Ramos (cell line): ENCODE measurements around the gene TNNC2.
"Not testable (repeated sequence)": the region's sequence is repeated elsewhere in the genome, so short reads cannot be mapped to it uniquely, and the experiment has no call there.

Experiments
- in situ Hi-C: fragments of 300-500 bp; cut with MboI; formaldehyde crosslinking; loops from one replicate; pipeline ENCODE4 v1.14.3; 2022; ENCODE audit warnings: low sequenced_read_pairs; ENCODE audit not compliant: unreplicated experiment

TNNC2 gene

DNA sequence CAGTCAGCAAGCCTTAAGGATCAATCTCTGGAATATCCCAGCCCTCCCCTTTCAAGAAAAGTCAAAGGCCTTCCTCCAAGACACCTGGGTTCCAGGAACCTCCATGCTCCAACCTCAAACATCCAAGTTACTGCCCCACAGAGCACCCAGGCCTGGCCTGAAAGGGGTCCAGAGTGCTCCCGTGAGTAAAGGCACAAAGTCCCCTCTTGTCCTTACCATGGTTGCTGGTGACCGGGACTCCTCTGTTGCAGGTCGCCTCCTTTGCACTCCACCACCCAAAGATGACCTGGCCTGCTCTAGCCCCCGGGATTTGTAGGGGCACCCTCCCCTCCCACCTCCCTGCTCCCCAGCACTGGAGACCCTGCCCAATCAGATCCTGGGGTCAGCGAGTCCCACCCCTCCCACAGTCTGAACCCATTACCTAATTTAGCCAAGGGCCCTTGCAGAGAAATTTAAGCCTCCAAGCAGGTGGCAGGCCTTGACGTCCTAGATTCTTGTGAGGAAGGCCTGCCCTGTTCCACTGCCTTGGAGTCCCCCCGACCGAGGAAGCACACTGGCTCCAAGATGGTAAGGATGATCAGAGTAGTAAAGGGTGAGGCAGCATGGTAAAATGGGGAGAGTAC lies at the start of gene TNNC2:
TSS of gene TNNC2 (minus strand) at position 283 of the 623 bp plus-strand sequence. CDS start at position 219, 64 bp downstream.
- in situ Hi-C loops, result no loop called here

DNA sequence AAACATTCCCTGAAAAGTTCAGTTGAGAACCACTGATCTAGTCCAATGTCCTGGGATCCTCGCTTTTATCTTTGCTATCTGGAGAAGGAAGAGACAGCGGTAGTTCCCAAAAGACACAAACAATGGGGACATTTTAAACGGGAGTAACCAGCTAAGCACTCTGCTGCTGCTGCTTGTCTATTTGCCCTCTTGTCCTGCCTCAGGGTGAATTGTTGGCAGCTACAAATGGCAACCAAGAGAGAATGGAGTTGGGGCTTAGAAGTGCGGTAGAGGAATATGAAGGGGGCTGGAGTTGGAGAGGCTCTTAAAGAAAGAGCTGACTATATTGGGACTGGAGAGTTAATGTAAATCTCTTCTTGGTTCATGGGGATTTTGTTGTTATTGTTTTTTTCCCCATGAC lies 47.5 kb upstream of the TNNC2 start:
- in situ Hi-C loops, result no loop called here

GRCh38 chr20:45874104-45874481 lies 47.0 kb upstream of the TNNC2 start:
- in situ Hi-C loops, result not testable (repeated sequence)

- in situ Hi-C loops, result no loop called here
Observed at GRCh38 chr20:45873409-45874103, 46.4 kb upstream of the TNNC2 start.

GRCh38 chr20:45872626-45873025 lies 45.5 kb upstream of the TNNC2 start:
- in situ Hi-C loops, result no loop called here

- in situ Hi-C loops, result loop anchor here (10.0 kb wide), 1 partner anchor 57 kb away; no protein-coding TSS in a partner anchor
Observed at GRCh38 chr20:45867819-45868176, 40.7 kb upstream of the TNNC2 start.

- in situ Hi-C loops, result loop anchor here (10.0 kb wide), 1 partner anchor 58 kb away; no protein-coding TSS in a partner anchor
Observed at GRCh38 chr20:45867136-45867818, 40.2 kb upstream of the TNNC2 start.

- in situ Hi-C loops, result loop anchor here (10.0 kb wide), 1 partner anchor 58 kb away; no protein-coding TSS in a partner anchor
Observed at GRCh38 chr20:45866454-45866853, 39.3 kb upstream of the TNNC2 start.

DNA sequence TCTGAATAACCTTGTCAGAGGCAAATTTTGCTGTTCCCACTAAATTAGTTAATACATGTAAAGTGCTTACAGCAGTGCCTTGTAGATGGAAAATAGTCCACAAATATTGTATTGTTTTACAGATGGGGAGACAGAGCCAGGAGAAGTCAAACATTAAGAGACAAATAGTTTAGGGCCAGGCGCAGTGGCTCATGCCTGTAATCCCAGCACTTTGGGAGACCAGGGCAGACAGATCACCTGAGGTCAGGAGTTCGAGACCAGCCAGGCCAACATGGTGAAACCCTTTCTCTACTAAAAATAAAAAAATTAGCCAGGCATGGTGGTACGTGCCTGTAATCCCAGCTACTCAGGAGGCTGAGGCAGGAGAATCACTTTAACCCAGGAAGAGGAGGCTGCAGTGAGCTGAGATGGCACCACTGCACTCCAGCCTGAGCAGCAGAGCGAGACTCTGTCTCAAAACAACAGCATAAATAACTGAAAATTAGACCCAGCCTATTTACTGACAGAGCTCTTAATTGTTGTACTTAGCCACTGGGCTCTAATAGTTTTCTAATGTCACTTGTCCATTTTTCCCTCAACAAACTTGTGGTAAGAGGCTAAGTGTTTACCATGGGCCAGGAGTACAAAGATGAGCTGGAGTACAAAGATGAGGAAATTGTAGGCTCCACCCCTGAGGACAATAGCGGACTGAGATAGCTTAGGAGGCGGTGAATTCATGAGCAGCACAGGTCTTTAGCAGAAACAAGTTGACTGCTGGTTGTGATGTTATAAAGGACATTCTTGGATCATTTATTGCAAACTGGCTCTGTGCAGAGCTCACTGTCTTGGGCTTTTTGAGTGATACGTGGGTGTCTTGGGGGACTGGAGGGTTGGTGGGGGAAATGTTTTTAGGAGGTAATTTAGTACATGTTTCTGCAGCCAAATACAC lies 36.7 kb upstream of the TNNC2 start:
- in situ Hi-C loops, result loop anchor here (10.0 kb wide), 1 partner anchor 61 kb away; no protein-coding TSS in a partner anchor

DNA sequence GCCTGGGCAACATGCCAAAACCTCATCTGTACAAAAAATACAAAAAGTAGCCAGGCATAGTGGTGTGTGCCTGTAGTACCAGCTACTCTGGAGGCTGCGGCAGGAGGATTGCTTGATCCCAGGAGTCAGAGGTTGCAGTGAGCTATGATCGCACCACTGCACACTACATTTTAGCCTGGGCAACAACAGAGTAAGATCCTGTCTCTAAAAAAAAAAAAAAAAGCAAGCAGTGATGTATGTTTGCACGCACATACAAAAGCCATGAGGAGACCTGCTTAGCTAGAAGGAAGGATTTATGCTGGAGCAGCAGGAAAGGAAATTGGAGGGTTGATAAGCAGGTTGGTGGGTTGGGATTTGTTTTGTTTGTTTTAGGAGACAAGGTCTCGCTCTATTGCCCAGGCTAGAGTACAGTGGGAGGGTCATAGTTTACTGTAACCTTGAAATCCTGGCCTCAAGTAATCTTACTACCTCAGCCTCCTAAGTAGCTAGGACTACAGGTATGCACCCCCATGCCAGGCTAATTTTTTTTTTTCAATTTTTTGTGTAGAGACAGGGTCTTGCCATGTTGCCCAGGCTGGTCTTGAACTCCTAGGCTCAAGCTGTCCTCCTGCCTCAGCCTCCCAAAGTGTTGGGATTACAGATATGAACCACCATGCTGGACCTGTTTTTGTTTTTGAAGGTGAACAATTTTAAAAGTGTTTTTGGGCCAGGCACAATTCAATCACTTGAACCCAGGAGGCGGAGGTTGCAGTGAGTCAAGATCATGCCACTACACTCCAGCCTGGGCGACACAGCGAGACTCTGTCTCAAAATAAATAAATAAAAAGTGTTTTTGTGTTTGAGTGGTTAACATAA lies 34.3 kb upstream of the TNNC2 start:
- in situ Hi-C loops, result loop anchor here (10.0 kb wide), 1 partner anchor 63 kb away; no protein-coding TSS in a partner anchor

DNA sequence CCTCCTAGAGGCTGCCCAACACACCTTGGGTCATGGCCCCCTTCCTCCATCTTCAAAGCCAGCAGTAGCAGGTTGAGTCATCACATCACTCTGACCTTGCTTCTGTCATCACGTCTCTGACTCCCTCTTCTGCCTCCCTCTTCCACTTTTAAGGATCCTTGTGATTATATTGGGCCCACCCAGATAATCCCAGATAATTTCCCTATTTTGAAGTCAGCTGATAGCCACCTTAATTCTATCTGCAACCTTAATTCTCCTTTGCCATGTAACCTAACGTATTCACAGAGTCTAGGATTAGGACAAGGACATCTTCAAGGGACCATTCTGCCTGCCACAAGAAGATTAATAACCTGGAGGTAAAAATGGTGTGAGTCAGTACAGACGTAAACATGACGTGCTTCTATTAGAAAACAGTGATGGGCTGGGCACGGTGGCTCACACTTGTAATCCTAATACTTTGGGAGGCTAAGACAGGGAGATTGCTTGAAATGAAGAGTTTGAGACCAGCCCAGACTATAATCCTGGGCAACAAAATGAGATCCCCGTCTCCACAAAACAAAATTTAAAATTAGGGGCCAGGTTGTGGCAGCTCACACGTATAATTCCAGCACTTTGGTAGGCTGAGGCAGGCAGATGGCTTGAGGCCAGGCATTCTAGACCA lies 33.6 kb upstream of the TNNC2 start:
- in situ Hi-C loops, result loop anchor here (10.0 kb wide), 1 partner anchor 64 kb away; no protein-coding TSS in a partner anchor

GRCh38 chr20:45859916-45860315 lies 32.8 kb upstream of the TNNC2 start:
- in situ Hi-C loops, result loop anchor here (10.0 kb wide), 1 partner anchor 65 kb away; no protein-coding TSS in a partner anchor

GRCh38 chr20:45857882-45858216 lies 30.7 kb upstream of the TNNC2 start:
- in situ Hi-C loops, result no loop called here

DNA sequence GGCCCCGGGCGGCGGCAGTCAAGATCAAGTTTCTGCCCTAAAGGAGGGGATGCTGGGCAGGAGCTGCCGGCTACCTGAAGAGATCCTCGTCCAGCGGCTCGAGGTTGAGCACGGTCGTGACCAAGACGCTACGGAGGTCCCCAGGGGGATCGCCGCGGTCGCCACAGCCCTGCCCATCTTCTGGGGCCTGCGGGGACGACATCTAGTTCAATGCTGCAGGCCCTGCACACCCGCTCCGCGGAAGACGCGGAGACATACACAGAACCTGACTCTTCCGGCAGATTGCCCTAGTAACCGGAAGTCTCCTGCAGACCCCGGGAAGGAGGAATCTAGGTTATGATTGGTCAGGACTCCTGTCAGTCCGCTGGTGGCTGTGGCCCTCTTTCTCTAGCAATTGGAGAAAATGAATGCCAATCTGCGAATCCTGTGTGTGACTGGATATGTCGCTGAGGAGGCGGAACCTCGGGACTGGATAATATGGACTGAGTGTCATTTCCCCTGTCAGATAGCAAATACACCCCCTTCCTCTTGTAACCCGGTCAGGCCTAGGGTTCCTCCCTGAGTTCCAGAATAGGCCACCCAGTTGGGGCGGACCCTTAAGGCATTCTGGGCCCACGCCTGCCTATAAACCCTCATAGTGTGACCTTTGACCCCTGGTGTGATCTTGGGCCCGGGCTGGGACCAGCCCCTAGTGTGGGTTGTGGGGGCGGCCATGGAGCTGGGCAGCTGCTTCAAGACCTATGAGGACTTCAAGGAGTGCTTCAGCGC lies 30.2 kb upstream of the TNNC2 start, which contains the start of the genes ACOT8 and ZSWIM3:
TSS of gene ACOT8 (minus strand) at position 279 of the 768 bp plus-strand sequence. CDS start at position 202, 77 bp downstream.
TSS of gene ZSWIM3 (plus strand) at position 501 of the 768 bp plus-strand sequence. CDS start at position 713, 212 bp downstream.
- in situ Hi-C loops, result no loop called here

DNA sequence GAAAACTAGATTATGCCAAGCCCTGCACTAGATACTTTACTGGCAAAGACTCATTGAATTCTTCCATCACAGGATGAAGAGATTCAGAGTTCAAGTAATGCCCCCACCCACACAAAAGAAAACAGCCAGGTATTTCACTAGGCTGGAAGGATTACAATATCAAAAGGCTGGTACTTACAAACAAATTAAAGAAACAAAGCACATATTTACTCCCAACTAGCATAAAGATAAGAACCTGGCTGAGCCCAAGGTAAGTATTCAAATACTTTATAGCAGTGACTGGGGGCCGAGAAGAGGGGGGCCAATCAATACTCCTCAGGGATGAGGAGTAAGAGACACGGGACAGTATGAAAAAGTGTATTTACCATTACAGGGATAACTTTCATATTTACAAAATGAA lies 26.4 kb upstream of the TNNC2 start:
- in situ Hi-C loops, result no loop called here

DNA sequence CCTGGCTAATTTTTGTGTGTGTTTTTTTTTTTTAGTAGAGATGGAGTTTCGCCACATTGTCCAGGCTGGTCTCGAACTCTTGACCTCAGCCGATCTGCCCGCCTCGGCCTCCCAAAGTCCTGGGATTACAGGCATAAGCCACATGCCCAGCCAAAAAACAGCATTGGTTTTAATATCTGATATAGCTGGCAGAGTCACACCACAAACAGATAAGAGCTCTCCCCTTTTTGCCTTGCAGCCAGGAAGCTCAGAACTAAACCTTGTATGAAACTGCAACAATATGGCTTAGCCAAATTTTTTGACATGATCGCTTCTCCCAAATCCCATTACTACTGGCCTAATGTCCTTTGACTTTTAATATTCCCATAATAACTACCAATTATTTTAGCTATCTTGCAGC lies 25.2 kb upstream of the TNNC2 start:
- in situ Hi-C loops, result no loop called here

DNA sequence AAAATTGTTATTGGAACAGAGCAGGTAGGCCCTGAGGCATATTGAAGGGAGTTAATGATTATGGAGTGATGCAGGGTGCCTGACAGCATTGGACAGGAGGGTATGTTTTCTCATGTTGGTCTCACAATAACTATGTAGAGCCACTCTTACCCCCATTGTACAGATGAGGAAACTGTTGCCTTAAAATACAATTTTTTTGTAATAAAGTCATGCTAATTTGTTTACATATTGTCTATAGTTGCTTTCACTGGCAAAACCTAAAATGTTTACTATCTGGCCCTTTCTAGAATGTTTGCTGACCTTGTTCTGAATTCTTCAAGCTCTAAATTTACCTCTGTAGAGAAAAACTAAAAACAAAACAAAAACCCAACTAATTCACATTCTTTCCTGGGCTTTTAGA lies 24.4 kb upstream of the TNNC2 start:
- in situ Hi-C loops, result no loop called here

DNA sequence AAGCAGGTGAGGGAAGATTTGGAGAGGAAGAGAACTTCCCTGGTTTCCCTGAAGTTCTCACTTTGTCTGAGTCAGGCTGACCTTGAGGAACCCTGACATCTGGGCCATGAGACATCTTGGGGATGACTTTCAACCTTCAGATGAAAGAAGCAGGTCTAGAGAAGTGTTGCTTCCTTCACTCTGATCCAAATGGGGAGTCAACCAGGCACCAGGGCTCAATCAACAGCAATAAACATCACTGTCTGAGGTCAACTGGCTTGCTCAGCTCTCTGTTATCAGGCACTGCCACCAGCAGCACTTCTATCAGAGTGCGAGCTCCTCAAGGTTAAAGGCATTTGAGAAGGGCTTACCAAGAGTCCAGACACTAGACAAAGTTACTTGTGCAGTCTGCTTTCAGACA lies 23.8 kb upstream of the TNNC2 start:
- in situ Hi-C loops, result no loop called here
